Keratinocyte (primary cell): ENCODE data around the gene ZNF718. TPM values are rescaled to one million over a fixed set of nuclear protein-coding genes. Genes with fewer than 3 reads are reported as not detected.

ENCODE experiments used
- polyA plus RNA-seq, 5 experiments: library from polyadenylated mRNA; depleted of rRNA in 3 of 5; stranded (reverse) in 3 of 5; stranded (forward) in 1 of 5; unstranded in 1 of 5; fragments of >200 nt; gene quantifications; 1 replicate in 1 of 5; 2 replicates in 3 of 5; 3 replicates in 1 of 5; pipeline versions ENCODE4 v1.2.1 to v1.2.3, GENCODE V29; 2011 to 2012; ENCODE audit warnings: missing spikeins in 2 of 5, low read depth in 1 of 5, low replicate concordance in 1 of 5

ZNF718 gene
- polyA plus RNA-seq, 1 donor (not counting 4 experiments of a cell fraction or from before 2014, with no cell fraction given): 5.0 TPM

Other genes with a start within 250 kb of the ZNF718 start
- gene ZNF595, start 71.2 kb upstream of the ZNF718 start, polyA plus RNA-seq: 2.9 to 6.6 TPM (median 3.7 TPM) in 3 replicates
- gene ZNF732, start 181.0 kb downstream of the ZNF718 start, polyA plus RNA-seq: 0.40 to 1.2 TPM (median 0.51 TPM) in 3 replicates
- 2.0 to 3.7 TPM (median 3.3 TPM) in 3 replicates for gene ZNF141, start 213.3 kb downstream of the ZNF718 start, polyA plus RNA-seq